SK-N-MC (cell line): ENCODE data around the gene DLK2.

Experiments used
- DNase-seq: peaks from one replicate; pipeline ENCODE4 v3.0.0-alpha.2; 2011; ENCODE audit warnings: low read depth, low spot score
- H3K27ac ChIP-seq: fragments of 200-600 bp; sonication (generic); 2 replicates; pipeline ENCODE4 v1.5.1; 2016; ENCODE audit warnings: mixed run types
- H3K36me3 ChIP-seq: fragments of 200-600 bp; sonication (generic); 2 replicates; pipeline ENCODE4 v1.6.1; 2017; ENCODE audit warnings: antibody characterized with exemption, low read length, mixed read lengths; ENCODE audit not compliant: insufficient read depth
- H3K4me3 ChIP-seq: fragments of 200-600 bp; sonication (generic); 2 replicates; pipeline ENCODE4 v1.5.1; 2016
- H3K9ac ChIP-seq: fragments of 200-600 bp; sonication (generic); 2 replicates; pipeline ENCODE4 v1.8.0; 2017; ENCODE audit warnings: mixed run types, mixed read lengths; ENCODE audit not compliant: insufficient read length
- H3K9me3 ChIP-seq: fragments of 200-600 bp; sonication (generic); 2 replicates; pipeline ENCODE4 v1.6.1; 2017; ENCODE audit warnings: low read depth, mild to moderate bottlenecking, antibody characterized with exemption, low read length, moderate library complexity, mixed read lengths
- EZH2 ChIP-seq: fragments of 200-600 bp; sonication (generic); IDR thresholded peaks from one replicate; pipeline ENCODE4 v1.6.1; 2017; ENCODE audit warnings: antibody characterized with exemption
- FOXP2 ChIP-seq: optimal IDR thresholded peaks from 2 replicates; pipeline ENCODE3; 2011; ENCODE audit warnings: mild to moderate bottlenecking, moderate library complexity; ENCODE audit not compliant: insufficient read depth; ENCODE audit errors: extremely low read length, control extremely low read depth
- POLR2AphosphoS5 ChIP-seq: IDR thresholded peaks from 2 replicates; pipeline ENCODE4 v1.6.1; 2012; ENCODE audit warnings: mild to moderate bottlenecking, low read depth, low read length, borderline replicate concordance

The DLK2 gene

DNA sequence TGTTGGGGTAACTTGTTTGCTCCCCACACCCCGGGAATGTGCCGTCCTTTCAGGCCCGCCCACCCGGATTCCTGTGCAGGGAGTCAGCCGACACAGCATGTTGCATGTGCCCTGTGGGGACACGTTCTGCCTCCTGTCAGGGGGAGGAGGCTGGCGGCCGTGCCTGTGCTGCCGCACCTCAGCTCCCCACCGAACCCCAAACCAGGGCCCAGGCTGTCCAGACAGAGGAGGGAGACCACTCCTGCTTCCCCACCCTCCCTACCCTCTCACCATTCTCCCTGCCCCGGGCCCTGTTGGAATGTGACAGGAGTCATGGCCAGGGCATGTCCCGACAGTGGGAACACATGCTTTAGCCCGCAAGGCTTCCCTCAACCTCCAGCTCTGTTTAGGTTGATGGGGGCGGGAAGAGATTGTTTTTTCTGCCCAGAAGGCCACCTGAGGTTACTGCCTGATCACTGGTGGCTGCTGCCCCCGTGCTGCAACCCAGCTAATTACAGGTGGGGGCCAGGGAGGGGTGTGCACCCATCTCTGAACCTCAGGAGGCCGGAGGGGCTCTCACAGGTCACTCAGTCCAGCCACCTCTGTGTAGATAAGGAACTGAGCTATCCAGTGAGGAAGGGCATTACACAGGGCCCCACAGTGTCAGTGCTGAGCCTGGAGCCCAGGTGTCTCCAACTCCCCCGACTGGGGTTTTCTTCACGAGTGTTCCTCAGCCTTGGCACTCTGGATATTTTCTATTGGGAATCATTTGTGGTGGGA lies 41.2 kb upstream of the DLK2 start:
- TF ChIP-seq FOXP2 (no peak), EZH2 (no peak), POLR2AphosphoS5 (no peak)
- no peak overlapping the region for H3K4me3 ChIP-seq
- peaks cover 37% of the 10 kb centered on the region; the same call in 1 of the 2 replicates for H3K36me3 ChIP-seq
- no peaks in the 10 kb centered on the region for H3K9me3 ChIP-seq
- peak overlapping the region; percentile 37 for H3K9ac ChIP-seq
- no peak for DNase-seq
- H3K27ac ChIP-seq: no peak overlapping the region

DNA sequence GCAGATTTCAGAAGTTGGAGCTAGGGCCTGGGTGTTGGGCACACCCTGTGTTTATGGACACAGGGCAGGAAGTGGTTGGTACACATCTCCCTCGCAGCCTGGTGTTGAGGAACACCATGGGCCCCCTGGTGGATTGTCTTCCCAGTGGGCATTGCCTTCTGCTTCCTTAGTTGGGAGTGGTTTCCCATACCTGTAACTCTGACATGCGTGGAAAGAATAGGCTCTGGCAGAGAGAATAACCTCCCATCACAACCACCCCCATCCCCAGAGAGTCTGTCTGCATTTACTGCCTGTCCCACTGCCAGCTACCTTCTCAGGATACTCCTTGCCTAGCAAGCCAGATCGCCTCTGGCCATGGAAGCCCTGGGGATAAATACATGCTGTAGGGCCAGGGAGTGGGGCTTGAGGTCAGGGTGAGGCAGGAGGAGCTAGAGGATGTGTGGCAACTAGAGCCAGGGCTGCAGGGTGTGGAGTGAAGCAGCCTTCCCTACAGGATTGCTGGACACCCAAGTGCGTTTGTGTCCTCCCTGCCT lies 40.1 kb upstream of the DLK2 start:
- H3K27ac ChIP-seq: 0 out of 2 replicates have a peak overlapping the region, but pooled peaks have one; percentile 17
- no peak for DNase-seq
- no peak overlapping the region for H3K9ac ChIP-seq
- no peaks in the 10 kb centered on the region for H3K9me3 ChIP-seq
- no peak overlapping the region for H3K4me3 ChIP-seq
- TF ChIP-seq EZH2 (no peak), FOXP2 (no peak), POLR2AphosphoS5 (no peak)
- peaks cover 26% of the 10 kb centered on the region; the same call in 1 of the 2 replicates for H3K36me3 ChIP-seq

DNA sequence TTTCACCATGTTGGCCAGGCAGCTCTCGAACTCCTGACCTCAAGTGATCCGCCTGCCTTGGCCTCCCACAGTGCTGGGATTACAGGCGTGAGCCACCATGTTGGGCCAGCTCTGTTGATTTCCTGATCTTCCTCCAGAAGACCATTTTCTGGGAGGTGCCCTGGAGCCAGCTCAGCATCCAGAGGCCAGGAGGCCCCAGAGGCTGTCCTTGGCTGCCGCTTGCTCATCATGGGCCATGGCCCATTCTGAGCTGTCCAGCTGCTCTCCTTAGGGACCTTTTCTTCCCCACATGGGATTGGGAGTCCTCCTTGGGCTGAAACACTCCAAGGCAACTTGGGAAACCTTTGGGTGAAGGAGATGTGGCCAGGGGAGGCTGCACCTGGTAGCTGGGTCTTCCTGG lies 39.4 kb upstream of the DLK2 start:
- Histone ChIP-seq H3K4me3 (no peak overlapping the region), H3K36me3 (peaks cover 20% of the 10 kb centered on the region; the same call in 1 of the 2 replicates), H3K9me3 (no peaks in the 10 kb centered on the region), H3K9ac (no peak overlapping the region), H3K27ac (no peak overlapping the region)
- no peak for TF ChIP-seq EZH2
- no peak for TF ChIP-seq POLR2AphosphoS5
- no peak for TF ChIP-seq FOXP2
- no peak for DNase-seq

DNA sequence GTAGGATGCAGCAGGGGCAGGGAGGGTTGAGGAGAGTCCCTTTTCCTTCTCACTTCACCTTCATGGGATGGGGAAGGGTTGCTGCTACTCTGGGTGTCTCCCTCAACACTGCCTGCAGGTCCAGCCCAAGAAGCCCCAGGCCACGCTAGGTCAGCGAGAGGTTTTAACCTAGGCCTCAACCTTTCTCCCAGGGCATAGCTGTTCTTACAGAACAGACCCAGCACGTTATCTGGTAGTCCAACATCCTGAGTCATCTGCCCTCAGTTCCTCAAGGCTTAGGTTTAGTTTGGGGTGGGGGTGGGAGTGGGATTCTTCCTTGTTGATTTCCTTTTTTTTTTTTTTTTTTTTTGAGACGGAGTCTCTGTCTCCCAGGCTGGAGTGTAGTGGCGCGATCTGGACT lies 39.0 kb upstream of the DLK2 start:
- Histone ChIP-seq H3K9ac (no peak overlapping the region), H3K4me3 (no peak overlapping the region), H3K9me3 (no peaks in the 10 kb centered on the region), H3K27ac (no peak overlapping the region), H3K36me3 (peaks cover 16% of the 10 kb centered on the region; the same call in 1 of the 2 replicates)
- TF ChIP-seq POLR2AphosphoS5 (no peak), EZH2 (no peak), FOXP2 (no peak)
- DNase-seq: no peak

DNA sequence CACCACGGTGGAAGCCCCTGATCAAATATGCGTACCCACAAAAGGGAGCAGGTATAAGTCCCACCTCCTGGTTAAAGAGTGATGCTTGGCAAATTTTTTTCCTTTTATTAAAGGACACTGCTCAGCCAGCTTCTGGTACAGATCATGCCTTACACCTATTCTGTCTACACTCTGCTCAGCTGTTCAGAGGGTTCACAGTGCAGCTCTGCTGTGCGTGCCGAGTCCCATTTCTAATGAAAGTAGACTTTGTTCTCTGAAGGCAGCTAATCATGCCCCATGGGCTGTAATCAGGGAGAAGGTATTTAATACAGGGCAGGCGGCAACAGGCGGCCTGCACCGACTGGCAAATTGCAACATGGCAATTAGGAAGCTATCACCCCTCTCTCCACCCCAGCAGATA lies 38.5 kb upstream of the DLK2 start:
- H3K9ac ChIP-seq: no peak overlapping the region
- H3K36me3 ChIP-seq: peaks cover 11% of the 10 kb centered on the region; the same call in 1 of the 2 replicates
- DNase-seq: no peak
- TF ChIP-seq EZH2 (no peak), POLR2AphosphoS5 (no peak), FOXP2 (no peak)
- H3K9me3 ChIP-seq: no peaks in the 10 kb centered on the region
- H3K4me3 ChIP-seq: no peak overlapping the region
- H3K27ac ChIP-seq: no peak overlapping the region

DNA sequence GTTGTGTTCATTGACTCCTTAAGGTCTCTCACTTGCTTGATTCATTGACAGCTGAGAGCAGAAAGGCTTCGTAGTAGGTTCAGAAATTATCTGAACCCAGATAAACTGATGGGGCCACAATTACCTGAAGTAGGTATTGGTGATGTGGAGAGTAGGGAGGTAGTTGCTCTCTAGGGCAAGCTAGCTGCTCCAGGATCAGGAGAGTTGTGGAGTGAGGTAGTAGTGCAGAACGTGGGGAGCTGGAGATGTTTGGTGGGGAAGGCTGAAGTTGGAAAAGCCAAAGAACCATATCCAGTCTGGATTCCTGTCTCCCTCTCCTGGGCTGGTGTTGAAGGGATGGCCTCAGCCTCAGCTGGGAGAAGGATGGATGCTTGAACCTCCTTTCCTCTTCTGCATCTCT lies 37.9 kb upstream of the DLK2 start:
- no peak for TF ChIP-seq POLR2AphosphoS5
- TF ChIP-seq EZH2: no peak
- no peak for TF ChIP-seq FOXP2
- Histone ChIP-seq H3K9me3 (no peaks in the 10 kb centered on the region), H3K4me3 (no peak overlapping the region), H3K27ac (no peak overlapping the region), H3K36me3 (peaks cover 7% of the 10 kb centered on the region; the same call in 1 of the 2 replicates), H3K9ac (no peak overlapping the region)
- no peak for DNase-seq

DNA sequence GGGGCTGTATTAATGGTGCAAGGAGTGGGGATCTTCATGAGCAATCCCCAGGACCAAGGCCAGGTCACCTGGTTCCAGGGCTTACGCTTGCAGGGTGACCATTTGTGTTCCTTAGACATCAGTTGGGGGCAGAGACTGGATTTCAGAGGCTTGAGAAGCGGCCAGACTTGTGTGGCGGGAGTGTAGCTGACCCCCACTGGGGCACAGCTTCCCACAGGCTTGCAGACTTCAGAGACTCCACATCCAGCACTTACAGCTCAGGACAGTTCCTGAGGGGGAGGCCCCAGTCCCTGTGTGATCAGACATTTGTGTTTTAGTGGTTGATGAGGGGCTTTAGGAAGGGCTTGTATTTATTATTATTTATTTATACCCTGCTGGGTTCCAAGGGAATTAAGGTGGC lies 37.3 kb upstream of the DLK2 start:
- TF ChIP-seq FOXP2 (no peak), EZH2 (no peak), POLR2AphosphoS5 (no peak)
- Histone ChIP-seq H3K27ac (no peak overlapping the region), H3K9ac (no peak overlapping the region), H3K36me3 (peaks cover 2% of the 10 kb centered on the region; the same call in 1 of the 2 replicates), H3K4me3 (no peak overlapping the region), H3K9me3 (no peaks in the 10 kb centered on the region)
- no peak for DNase-seq

DNA sequence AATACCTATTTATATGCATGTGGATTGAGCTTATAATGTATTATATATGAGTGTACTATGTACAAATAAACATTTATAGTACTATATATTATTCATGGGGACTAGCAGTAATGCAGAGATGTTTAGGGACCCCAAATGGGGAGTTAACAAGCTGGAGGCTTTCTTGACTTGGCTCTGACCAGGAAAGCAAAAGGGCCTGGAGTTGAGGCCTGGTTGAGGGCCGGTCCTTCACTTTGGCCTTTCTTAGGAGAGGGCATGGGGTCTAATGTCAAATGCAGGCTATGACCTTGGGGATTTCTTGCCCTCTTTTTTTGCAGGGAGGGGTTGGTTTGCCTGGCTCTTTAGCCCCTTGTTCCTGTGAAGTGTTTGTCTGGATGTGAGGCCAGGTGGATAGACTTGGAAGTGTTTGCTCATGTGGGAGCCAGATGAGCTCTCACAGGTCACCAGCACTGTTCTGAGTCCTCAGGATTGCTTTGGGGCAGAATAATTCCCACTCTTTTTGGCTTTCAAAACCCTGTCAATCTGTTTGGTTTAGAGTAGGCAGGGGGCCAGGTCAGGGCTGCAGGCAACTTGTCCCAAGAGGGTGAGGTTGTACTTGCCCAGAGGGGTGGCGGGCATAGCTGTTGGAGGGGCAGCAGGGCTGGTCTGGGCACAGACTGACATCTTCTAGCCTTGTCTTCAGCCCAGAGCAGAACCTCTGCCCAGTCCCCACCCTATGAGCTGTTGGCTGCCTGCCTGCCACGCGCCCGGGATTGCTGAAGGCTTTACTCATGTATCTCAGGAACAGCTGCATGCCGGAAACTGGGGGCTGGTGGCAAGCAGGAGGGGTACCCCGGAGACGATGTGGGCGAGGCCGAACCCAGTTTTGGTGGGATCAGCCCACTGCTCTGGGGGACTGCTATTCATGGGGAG lies 36.7 kb upstream of the DLK2 start:
- Histone ChIP-seq H3K27ac (no peak overlapping the region; the same call in 1 of the 2 replicates), H3K9ac (no peak overlapping the region), H3K4me3 (no peak overlapping the region), H3K36me3 (no peaks in the 10 kb centered on the region), H3K9me3 (no peaks in the 10 kb centered on the region)
- TF ChIP-seq EZH2 (no peak), POLR2AphosphoS5 (no peak), FOXP2 (no peak)
- DNase-seq: no peak
